DMS153 treated with DMSO at 0.1 percent for 48 hours (cell line): ENCODE results near the gene SERPINA6.
"Not testable (repeated sequence)": the region's sequence is repeated elsewhere in the genome, so short reads cannot be mapped to it uniquely, and the experiment has no call there.

Experiments
- DNase-seq: peaks from one replicate; lab custom pipeline; 2025; ENCODE audit not compliant: unreplicated experiment; lab: John Stamatoyannopoulos, UW

Gene SERPINA6

DNA sequence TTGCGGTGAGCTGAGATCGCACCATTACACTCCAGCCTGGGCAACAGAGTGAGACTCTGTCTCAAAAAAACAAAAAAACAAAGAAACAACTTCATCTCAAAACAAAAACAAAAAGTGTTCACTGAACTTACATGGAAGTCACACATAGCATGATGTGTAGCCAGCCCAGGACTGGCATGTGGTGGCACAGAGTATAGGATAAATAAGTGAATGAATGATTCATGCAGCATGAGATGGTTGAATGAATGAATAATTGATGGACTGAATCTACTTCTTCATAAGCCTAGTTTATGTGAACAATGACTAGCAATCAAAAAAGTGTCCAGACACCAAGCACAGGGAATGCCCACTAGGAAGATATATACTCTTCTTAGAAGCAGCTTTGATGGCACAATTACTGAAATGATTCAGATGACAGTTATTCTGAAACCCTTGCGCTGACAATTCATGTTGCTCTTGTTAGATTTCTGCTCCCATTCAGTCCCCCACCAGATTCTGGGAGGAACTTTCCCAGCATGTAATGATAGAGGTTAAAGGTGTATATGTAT is 31.6 kb upstream of the SERPINA6 start:
- no peak for DNase-seq

GRCh38 chr14:94354190-94354589 is 31.1 kb upstream of the SERPINA6 start:
- not testable (repeated sequence) for DNase-seq

DNA sequence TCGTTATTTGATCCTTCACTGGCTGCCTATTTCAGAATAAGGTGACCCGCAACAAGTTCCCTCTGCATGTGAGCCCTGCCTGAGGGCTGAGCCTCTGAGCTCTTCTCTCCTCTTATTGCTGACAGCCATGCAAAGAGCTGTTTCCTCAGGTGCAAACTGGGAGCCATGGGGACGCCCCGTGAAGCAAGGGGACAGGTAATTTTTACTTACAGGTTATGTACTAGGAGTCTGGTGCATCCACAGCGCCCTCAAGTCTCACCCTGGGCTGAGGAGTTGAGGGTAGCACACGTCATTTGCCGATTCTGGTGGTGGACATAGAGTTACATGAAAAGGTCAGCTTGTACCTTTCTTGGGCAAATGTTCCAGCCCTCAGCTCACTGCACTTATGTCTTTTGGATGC is 26.1 kb upstream of the SERPINA6 start:
- DNase-seq = no peak

DNA sequence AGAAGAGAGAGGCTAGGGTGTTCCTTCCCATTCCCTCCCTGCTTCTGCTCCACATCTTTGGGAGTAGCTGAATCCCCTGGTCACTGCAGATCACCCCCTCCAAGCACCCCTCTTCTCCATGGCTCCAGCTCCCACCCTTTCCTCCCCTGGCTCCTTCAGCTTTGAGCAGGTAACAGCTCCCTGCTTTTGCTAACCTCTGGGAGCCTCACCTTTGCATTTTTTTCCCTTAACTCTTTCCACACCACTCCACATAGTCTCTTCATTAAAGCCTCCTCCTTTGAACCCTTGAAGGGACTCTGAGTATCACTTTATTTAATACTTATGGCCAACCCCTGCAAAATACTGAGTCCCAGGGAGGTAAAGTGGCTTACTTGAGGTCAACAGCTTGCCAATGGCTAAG is 25.7 kb upstream of the SERPINA6 start:
- DNase-seq = no peak

- no peak for DNase-seq
Observed at GRCh38 chr14:94346841-94347240, 23.7 kb upstream of the SERPINA6 start.

GRCh38 chr14:94346065-94346786 is 23.1 kb upstream of the SERPINA6 start:
- DNase-seq = not testable (repeated sequence)

DNA sequence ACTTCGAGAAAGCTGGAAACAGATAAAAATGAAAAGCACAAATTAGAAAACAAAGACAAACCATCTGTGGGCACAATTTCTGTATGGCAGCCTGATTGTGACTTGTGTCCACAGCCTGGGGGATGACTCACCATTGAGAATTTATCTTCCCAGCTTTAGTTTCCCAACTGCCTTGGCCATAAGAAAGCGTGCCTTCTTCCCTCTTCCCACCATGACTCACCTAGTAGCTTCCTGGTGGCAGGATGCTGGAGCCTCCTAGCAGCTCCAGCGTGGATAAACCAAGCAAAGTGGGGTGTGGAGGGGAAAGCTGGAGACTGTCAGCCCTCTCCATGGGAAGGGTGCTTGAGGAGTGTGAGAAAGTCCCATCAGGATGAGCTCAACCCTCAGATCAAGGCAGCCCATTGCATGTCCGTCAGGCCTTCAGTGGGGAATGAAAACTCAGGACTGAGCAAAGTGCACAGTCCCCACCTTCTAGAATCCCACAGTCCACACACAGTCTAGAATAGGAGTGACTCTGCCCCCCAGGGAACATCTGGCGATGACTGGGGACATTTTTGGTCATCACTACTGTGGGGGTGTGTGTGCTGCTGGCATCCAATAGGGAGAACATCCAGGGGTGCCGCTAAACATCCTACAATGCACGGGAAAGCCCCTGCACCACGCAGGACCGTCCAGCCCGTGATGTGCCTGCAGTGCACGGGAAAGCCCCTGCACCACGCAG is 22.4 kb upstream of the SERPINA6 start:
- DNase-seq = no peak

DNA sequence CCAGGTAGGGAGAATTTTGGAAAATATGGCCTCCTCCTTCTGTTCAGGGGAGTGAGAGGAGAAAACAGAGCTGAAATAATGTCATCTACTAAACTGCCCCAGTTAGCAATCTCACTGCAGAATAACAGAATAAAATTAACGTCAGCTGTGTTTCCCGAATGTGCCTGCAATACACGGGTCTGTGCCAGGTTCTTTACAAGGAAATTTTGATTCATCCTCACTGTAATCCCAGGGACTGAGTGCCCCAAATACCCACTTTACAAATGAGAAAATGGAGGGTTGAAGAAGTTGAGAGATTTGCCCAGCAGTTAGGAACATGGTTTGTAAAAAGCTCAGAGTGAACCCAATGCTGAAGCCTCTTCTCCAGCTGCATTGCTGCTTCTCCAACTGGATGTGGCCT is 21.3 kb upstream of the SERPINA6 start:
- DNase-seq = no peak

- no peak for DNase-seq
Observed at GRCh38 chr14:94343238-94344005, 20.3 kb upstream of the SERPINA6 start.

DNA sequence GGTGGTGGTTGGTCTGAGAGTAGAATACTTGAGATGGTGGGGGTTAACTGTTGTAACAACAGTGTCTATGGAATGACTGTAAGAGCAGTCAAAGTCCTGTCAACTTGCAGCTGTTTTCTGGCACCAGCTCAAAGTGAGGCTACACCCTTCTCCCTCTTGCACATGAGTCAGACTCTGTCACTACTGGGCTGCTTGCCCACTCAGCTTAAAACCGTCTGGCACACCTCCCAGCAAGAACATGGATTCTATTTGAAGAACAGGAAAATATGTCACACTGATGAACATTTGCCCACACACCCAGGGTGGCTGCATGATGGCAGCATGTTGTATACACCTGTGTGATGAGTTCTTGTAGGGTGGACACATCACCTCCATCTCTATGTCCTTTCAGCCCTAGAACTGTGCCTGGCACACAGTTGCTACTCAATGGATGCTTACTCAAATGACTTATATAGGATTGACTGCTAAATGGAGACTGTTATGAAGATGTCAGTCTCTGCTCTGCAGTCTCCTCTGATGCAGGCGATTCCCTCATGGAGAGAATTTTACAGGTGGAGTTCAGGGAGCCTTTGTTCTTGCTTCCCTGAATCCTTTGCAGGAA is 19.3 kb upstream of the SERPINA6 start:
- DNase-seq = peak; percentile 29

- no peak for DNase-seq
Observed at GRCh38 chr14:94341656-94342333, 18.7 kb upstream of the SERPINA6 start.

GRCh38 chr14:94340533-94340932 is 17.4 kb upstream of the SERPINA6 start:
- DNase-seq = no peak

- no peak for DNase-seq
Observed at GRCh38 chr14:94338023-94338422, 14.9 kb upstream of the SERPINA6 start.

DNA sequence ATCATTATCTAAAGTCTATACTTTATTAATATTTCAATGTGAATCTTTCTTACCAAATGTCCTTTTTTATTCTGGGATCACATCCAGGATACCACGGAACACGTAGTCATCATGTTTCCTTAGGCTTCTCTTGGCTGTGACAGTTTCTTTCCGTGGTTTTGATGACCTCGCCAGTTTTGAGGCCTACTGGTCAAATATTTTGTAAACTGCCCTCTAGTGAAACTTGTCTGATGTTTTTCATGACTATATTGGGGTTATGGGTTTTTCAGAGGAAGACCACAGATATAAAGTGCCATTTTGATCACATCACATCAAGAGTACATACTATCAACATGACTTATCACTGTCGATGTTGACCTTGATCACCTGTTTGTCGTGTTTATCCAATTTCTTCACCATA is 14.1 kb upstream of the SERPINA6 start:
- no peak for DNase-seq

- no peak for DNase-seq
Observed at GRCh38 chr14:94334872-94335271, 11.7 kb upstream of the SERPINA6 start.

GRCh38 chr14:94332587-94332986 is 9.5 kb upstream of the SERPINA6 start:
- DNase-seq = no peak

- DNase-seq = no peak
Observed at GRCh38 chr14:94332063-94332583, 9.0 kb upstream of the SERPINA6 start.

GRCh38 chr14:94331462-94331861 is 8.3 kb upstream of the SERPINA6 start:
- DNase-seq = no peak

DNA sequence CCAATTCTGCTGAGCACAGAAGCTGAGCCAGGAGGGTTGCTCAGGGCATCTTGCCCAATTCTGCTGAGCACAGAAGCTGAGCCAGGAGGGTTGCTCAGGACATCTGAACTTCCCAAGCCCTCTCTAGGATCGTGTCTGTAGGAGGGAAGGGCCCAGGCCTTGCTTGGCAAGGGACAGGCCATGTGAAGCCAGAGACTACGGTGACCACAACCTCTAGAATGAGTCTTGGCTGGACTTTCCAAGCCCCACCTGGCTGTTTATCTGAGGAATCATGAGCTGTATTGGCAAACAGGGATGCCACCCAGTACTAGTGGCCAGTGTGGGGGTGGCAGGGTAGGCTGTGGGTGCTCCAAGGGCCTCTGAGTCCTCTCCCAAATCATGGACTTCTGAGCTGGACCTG is 7.7 kb upstream of the SERPINA6 start:
- DNase-seq = no peak

DNA sequence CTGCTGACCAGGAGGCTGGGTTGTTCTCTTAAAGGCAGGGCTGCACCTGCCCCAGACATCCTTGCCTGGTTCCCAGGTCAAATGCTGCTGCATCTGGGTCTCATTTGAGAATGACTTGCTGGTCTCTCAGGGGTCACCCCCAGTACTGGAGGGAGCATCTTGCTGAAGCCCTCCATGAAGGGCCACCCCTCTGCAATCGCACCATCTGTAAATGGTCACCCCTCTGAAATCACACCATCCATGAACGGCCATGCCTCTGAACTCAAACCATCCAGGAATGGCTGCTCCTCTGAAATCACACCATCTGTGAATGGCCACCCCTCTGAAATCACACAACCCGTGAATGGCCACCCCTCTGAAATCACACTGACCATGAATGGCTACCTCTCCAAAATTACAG is 7.3 kb upstream of the SERPINA6 start:
- DNase-seq = no peak
